ENCODE measurements around the gene IDUA.

DNA sequence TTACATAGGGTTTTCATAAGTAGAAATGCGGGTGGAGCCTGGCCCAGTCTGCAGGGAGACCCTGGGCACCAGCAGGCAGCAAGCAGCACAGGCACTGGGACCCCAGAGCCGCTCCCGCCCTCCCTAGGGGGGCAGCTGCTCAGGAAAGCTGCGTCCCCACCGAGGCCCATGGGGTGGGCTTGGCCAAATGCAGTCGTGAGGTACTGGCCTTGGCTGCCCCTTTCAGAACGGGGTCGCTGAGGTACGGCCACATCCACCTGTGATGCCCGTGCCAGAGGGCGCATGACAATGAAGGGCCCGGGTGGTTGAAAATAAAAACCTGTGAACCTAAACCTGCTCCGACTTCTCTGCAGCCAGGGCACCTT is 37.9 kb upstream of the IDUA start:
- TF ChIP-seq YY1 (IDR thresholded peaks at IDR 0.05; ENCODE audit: insufficient read depth, insufficient read length) = no peak
- no peak for TF ChIP-seq ZNF274 (IDR thresholded peaks at IDR 0.05; ENCODE audit: low read depth, low read length)

Data from NT2/D1 (cell line).